GM12872 (cell line): ENCODE measurements around the gene C11orf65.

Source experiments
- CTCF ChIP-seq: IDR thresholded peaks from 3 replicates; pipeline ENCODE4 v1.5.1; 2011; ENCODE audit warnings: low read depth, mild to moderate bottlenecking, low read length, moderate library complexity; ENCODE audit not compliant: insufficient read depth

The C11orf65 gene

GRCh38 chr11:108466405-108466804, 924 bp downstream of the C11orf65 start:
- no peak for TF ChIP-seq CTCF

- TF ChIP-seq CTCF = no peak
Observed at GRCh38 chr11:108453207-108453835, 14.0 kb downstream of the C11orf65 start.

- TF ChIP-seq CTCF = no peak
Observed at GRCh38 chr11:108436594-108436993, 30.7 kb downstream of the C11orf65 start.

- no peak for TF ChIP-seq CTCF
Observed at GRCh38 chr11:108435066-108435465, 32.3 kb downstream of the C11orf65 start.

GRCh38 chr11:108432783-108433182, 34.5 kb downstream of the C11orf65 start:
- TF ChIP-seq CTCF = no peak

GRCh38 chr11:108431997-108432396, 35.3 kb downstream of the C11orf65 start:
- no peak for TF ChIP-seq CTCF

- TF ChIP-seq CTCF = no peak
Observed at GRCh38 chr11:108431370-108431769, 36.0 kb downstream of the C11orf65 start.
